Transverse colon (tissue), 4 donors: ENCODE data around the gene EIF4E3. TPM values are rescaled to one million over a fixed set of nuclear protein-coding genes. Genes with fewer than 3 reads are reported as not detected.

Experiments
- DNase-seq: peaks from one replicate; pipeline ENCODE4 v3.0.0-alpha.2; 2019
- H3K27ac ChIP-seq, 4 donors: fragments of 200-600 bp; sonication (generic); 2 replicates each; pipeline ENCODE4 v1.5.1; 2016 to 2018; ENCODE audit warnings: inconsistent platforms in 4 of 4
- H3K27me3 ChIP-seq: fragments of 200-600 bp; sonication (generic); 2 replicates; pipeline ENCODE4 v1.5.1; 2017; ENCODE audit warnings: inconsistent platforms
- H3K36me3 ChIP-seq, 4 donors: fragments of 200-600 bp; sonication (generic); 2 replicates each; pipeline ENCODE4 v1.5.1; 2017 to 2019; ENCODE audit warnings: inconsistent platforms in 4 of 4
- H3K4me1 ChIP-seq, 4 donors: fragments of 200-600 bp; sonication (generic); 2 replicates each; pipeline ENCODE4 v1.5.1; 2017 to 2020; ENCODE audit warnings: inconsistent platforms in 4 of 4
- H3K4me3 ChIP-seq, 4 donors: fragments of 200-600 bp; sonication (generic); 1 replicate in 1 of 4; 2 replicates in 3 of 4; pipeline versions ENCODE4 v1.5.1 to v1.6.1; 2017 to 2019; ENCODE audit warnings: inconsistent platforms in 4 of 4
- H3K9me3 ChIP-seq, 2 donors: fragments of 200-600 bp; sonication (generic); 2 replicates each; pipeline ENCODE4 v1.5.1; 2017 to 2019; ENCODE audit warnings: inconsistent platforms in 2 of 2
- EP300 ChIP-seq: sonication (generic); formaldehyde crosslinking; IDR thresholded peaks from one replicate; pipeline ENCODE4 v1.6.1; 2017; ENCODE audit warnings: antibody characterized with exemption, low read depth
- POLR2A ChIP-seq: fragments of 450-650 bp; IDR thresholded peaks from one replicate; pipeline ENCODE4 v1.6.1; 2016; ENCODE audit warnings: antibody characterized with exemption, mild to moderate bottlenecking, moderate library complexity
- POLR2AphosphoS5 ChIP-seq, 3 donors: sonication (generic); formaldehyde crosslinking; IDR thresholded peaks; one replicate each; pipeline ENCODE4 v1.6.1; 2016; ENCODE audit warnings: antibody characterized with exemption in 3 of 3
- WGBS, 2 donors: methylation state at CpG; one replicate each; pipeline ENCODE4 v1.1.5; 2018; ENCODE audit warnings: low coverage in 1 of 2; 5-methylcytosine and 5-hydroxymethylcytosine counted together
- in situ Hi-C, 4 donors: fragments of 200-750 bp; cut with MboI; loops; one replicate each; pipeline versions ENCODE4 v1.15.0 to v1.15.1; 2017; ENCODE audit warnings: low sequenced_read_pairs in 3 of 4, low pct_ligation_motif_present in 1 of 4, low pct_unique_long_range_greater_than_20kb in 1 of 4
- intact Hi-C: fragments of 100-400 bp; cut with DNase I; formaldehyde crosslinking; loops from one replicate; pipeline ENCODE4 v1.15.1; 2023; ENCODE audit warnings: low total_unique reads
- total RNA-seq, 4 donors: library from RNA; depleted of rRNA; stranded (reverse); fragments of >200 nt; gene quantifications; one replicate each; pipeline ENCODE4 v1.1.0, GENCODE V29; 2016
- TF ChIP-seq, protein P1 (sequence below), 5 experiments: fragments of 200-600 bp in 3 of 5; fragments of 450-650 bp in 2 of 5; sonication (generic) in 3 of 5; IDR thresholded peaks; 1 replicate in 2 of 5; 2 replicates in 3 of 5; pipeline ENCODE4 v1.5.1; 2016 to 2017; ENCODE audit warnings: antibody characterized with exemption in 5 of 5, inconsistent platforms in 3 of 5, mild to moderate bottlenecking in 2 of 5, moderate library complexity in 1 of 5

Gene EIF4E3
- total RNA-seq, 4 donors from 2014 or later: 6.0 to 35.6 (median 19.4) TPM

DNA sequence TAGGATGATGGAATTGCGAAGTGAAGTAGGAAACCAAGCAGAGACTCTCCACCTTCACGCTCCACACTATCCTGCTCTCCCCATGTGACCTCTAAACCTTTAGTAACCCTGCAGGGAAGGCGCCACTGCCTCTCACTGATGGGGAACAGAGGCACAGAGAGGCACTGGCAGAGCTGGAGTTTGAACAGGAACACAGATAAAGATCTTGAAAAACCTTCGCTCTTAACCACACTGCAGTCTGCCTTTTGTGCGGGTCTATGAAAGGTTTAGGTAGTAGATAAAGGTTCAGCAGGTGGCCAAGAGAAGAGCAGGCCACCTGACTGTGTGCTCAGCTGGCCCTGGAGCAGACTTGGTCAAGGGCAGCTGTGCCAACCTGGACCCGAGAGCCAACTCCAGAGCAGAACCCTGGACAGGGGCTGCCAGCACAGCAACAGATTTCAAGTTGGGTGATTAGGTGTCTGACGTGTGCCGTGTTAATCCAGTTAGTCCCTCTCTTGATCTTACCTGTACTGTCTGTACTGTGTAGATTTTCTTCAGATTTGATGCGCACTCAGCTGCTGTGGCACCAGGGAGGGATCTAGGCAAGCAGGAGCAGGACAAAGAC lies 15.2 kb downstream of the EIF4E3 start:
- in situ Hi-C loops (loop anchor here in 3 of 4 donors (25.0 kb wide), 5 partner anchors 152 to 1377 kb away; partner anchors contain the start of genes EBLN2 (in 1 of the 3) and SHQ1 (in 1 of the 3)), intact Hi-C loops (no loop called here)
- WGBS, 2 donors: 92 to 95% methylated on average over 4 to 9 of the region's 9 CpGs
- Histone ChIP-seq H3K27ac (no peak overlapping the region), H3K27me3 (no peaks in the 10 kb centered on the region), H3K4me3 (no peak overlapping the region), H3K4me1 (peaks cover 0 to 8% (median 1%) of the 10 kb centered on the region in 4 donors), H3K36me3 (peaks cover 0 to 6% (median 0%) of the 10 kb centered on the region in 4 donors), H3K9me3 (no peaks in the 10 kb centered on the region)
- TF ChIP-seq POLR2A: no peak
- no peak for TF ChIP-seq EP300
- no peak for TF ChIP-seq POLR2AphosphoS5 (IDR thresholded peaks at IDR 0.05)
- TF ChIP-seq, protein P1, sequence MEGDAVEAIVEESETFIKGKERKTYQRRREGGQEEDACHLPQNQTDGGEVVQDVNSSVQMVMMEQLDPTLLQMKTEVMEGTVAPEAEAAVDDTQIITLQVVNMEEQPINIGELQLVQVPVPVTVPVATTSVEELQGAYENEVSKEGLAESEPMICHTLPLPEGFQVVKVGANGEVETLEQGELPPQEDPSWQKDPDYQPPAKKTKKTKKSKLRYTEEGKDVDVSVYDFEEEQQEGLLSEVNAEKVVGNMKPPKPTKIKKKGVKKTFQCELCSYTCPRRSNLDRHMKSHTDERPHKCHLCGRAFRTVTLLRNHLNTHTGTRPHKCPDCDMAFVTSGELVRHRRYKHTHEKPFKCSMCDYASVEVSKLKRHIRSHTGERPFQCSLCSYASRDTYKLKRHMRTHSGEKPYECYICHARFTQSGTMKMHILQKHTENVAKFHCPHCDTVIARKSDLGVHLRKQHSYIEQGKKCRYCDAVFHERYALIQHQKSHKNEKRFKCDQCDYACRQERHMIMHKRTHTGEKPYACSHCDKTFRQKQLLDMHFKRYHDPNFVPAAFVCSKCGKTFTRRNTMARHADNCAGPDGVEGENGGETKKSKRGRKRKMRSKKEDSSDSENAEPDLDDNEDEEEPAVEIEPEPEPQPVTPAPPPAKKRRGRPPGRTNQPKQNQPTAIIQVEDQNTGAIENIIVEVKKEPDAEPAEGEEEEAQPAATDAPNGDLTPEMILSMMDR (IDR thresholded peaks at IDR 0.05): no peak
- no peak for DNase-seq

DNA sequence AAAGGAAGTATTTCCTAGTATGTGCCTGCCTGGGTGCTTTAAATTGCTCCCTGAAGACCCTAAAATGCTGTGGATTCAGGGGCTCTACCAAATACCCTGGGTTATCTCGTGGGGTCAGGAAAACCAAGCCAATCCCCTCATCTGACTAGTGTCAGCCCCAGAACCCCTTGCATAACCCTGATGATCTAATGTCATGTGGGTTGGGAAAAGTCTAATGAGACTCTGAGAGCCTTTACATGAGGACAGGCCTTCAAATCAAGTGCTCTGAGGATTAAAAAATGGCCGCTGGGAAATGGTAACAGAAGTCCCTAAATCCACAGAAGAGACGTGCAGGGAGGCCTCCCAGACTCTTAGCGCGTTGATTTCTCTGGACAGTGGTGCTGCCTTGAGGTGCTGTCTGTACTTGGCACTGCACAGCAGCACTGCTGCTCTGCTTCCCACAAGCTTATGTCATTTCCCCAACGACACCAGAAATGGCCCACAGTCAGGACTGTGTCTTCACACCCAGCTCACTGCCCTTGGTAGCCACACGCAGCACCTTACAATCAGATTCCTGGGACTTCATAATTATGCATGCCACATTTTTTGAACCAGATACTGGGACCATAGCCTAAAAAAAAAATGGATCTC lies 16.6 kb downstream of the EIF4E3 start:
- TF ChIP-seq POLR2A: no peak
- no peak for TF ChIP-seq EP300
- no peak for TF ChIP-seq POLR2AphosphoS5 (IDR thresholded peaks at IDR 0.05)
- TF ChIP-seq, protein P1 (IDR thresholded peaks at IDR 0.05): no peak
- intact Hi-C loops (no loop called here), in situ Hi-C loops (loop anchor here in 3 of 4 donors (25.0 kb wide), 5 partner anchors 154 to 1379 kb away; partner anchors contain the start of genes EBLN2 (in 1 of the 3) and SHQ1 (in 1 of the 3))
- Histone ChIP-seq H3K4me3 (no peak overlapping the region), H3K4me1 (peaks cover 0 to 8% (median 1%) of the 10 kb centered on the region in 4 donors), H3K9me3 (no peaks in the 10 kb centered on the region), H3K27me3 (no peaks in the 10 kb centered on the region), H3K27ac (no peak overlapping the region), H3K36me3 (peaks cover 0 to 6% (median 0%) of the 10 kb centered on the region in 4 donors)
- no peak for DNase-seq
- 62 to 84% methylated on average over 3 to 7 of the region's 7 CpGs for WGBS, 2 donors

DNA sequence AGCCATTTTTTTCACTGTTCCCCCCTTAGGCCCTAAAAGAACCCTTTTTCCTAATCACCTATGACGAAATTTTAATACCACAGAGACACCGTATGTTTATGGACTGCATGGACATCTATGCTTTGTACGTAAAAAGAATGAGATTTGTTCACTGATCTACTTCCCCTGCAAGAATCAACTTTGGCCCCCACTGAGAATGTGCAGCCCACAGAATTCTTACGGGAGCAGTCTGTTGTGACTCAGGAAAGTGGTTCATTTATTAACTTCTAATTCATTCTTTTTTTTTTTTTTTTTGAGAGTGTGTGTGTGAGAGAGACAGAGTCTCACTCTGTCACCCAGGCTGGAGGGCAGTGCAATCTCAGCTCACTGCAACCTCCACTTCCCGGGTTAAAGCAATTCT lies 17.6 kb downstream of the EIF4E3 start:
- Histone ChIP-seq H3K4me1 (peaks cover 0 to 8% (median 1%) of the 10 kb centered on the region in 4 donors), H3K27ac (no peak overlapping the region), H3K4me3 (no peak overlapping the region), H3K9me3 (no peaks in the 10 kb centered on the region), H3K27me3 (no peaks in the 10 kb centered on the region), H3K36me3 (peaks cover 0 to 6% (median 0%) of the 10 kb centered on the region in 4 donors)
- WGBS, 2 donors: 86 to 95% methylated on average over 3 to 5 of the region's 5 CpGs
- intact Hi-C loops: no loop called here
- in situ Hi-C loops: loop anchor here in 3 of 4 donors (25.0 kb wide), 5 partner anchors 155 to 1380 kb away; partner anchors contain the start of genes EBLN2 (in 1 of the 3) and SHQ1 (in 1 of the 3)
- no peak for TF ChIP-seq POLR2AphosphoS5 (IDR thresholded peaks at IDR 0.05)
- TF ChIP-seq, protein P1 (IDR thresholded peaks at IDR 0.05): no peak
- TF ChIP-seq POLR2A: no peak
- no peak for TF ChIP-seq EP300
- no peak for DNase-seq

DNA sequence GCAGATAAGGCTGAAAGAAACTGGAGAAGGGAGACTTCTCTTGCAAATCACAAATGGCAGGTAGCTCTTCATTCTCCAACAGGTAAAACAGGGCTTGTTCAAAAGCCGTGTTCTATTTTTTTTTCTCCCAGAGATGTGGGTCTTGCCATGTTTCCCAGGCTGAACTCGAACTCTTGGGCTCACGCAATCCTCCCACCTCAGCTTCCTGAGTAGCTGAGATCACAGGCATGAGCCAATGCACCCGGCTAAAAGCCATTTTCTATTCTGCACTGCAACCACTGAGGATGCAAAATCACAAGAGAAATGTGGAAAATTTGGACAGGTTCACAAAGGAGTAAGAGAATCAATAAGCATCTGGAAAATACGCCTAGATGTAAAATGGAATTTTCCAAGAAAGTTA lies 19.5 kb downstream of the EIF4E3 start:
- H3K27me3 ChIP-seq: no peaks in the 10 kb centered on the region
- in situ Hi-C loops: loop anchor here in 3 of 4 donors (25.0 kb wide), 5 partner anchors 157 to 1382 kb away; partner anchors contain the start of genes EBLN2 (in 1 of the 3) and SHQ1 (in 1 of the 3)
- H3K4me1 ChIP-seq: peaks cover 0 to 2% (median 0%) of the 10 kb centered on the region in 4 donors
- no peak overlapping the region for H3K4me3 ChIP-seq
- WGBS, 2 donors: 90% methylated on average over 5 of the region's 5 CpGs
- no peak overlapping the region for H3K27ac ChIP-seq
- TF ChIP-seq, protein P1 (IDR thresholded peaks at IDR 0.05): no peak
- TF ChIP-seq POLR2AphosphoS5 (IDR thresholded peaks at IDR 0.05) (no peak), POLR2A (no peak), EP300 (no peak)
- H3K36me3 ChIP-seq: peaks cover 0 to 6% (median 0%) of the 10 kb centered on the region in 4 donors
- H3K9me3 ChIP-seq: no peaks in the 10 kb centered on the region
- intact Hi-C loops: no loop called here
- no peak for DNase-seq
